ENCODE measurements around the gene POLD1. TPM values are rescaled to one million over a fixed set of nuclear protein-coding genes. Genes with fewer than 3 reads are reported as not detected.
A peak's percentile ranks its signal among the peaks of the same experiment; 100 is the strongest.

The POLD1 gene
- total RNA-seq, 2 experiments from 2014 or later, result 119 to 233 TPM

DNA sequence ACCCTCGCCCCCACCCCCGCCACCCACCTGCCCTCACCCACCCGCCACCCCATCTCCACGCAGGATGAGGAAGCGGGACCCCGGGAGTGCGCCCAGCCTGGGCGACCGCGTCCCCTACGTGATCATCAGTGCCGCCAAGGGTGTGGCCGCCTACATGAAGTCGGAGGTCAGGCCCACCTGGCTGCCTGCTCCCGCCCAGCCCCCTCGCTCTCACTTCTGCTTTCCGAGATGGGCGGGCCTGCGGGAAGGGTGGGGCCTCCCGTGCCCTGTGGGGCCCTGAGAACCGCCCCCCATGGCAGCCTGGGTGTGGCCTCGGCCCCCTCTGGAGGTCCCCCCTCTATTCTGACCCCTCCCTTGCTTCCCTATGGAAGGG is 31.5 kb downstream of the POLD1 start:
- Histone ChIP-seq H3K79me2 (ENCODE audit: insufficient read depth, low read depth, low read length) (peaks cover 26% of the 10 kb centered on the region), H3K4me1 (ENCODE audit: insufficient read depth, low read length, poor library complexity, severe bottlenecking) (peaks cover 45% of the 10 kb centered on the region), H2AFZ (ENCODE audit: low read length) (no peak overlapping the region), H3K4me3 (ENCODE audit: low read depth, low read length, poor library complexity, severe bottlenecking) (peak overlapping the region; percentile 60), H3K9me3 (ENCODE audit: low read length) (no peaks in the 10 kb centered on the region; the same call in 1 of the 2 replicates), H3K27ac (ENCODE audit: low read depth, low read length, poor library complexity, severe bottlenecking) (peak overlapping the region; percentile 98), H3K9me2 (ENCODE audit: insufficient read depth, low read length) (no peaks in the 10 kb centered on the region), H4K20me1 (ENCODE audit: insufficient read depth, low read length) (no peaks in the 10 kb centered on the region), H3K36me3 (ENCODE audit: insufficient read depth, low read length) (peaks cover 55% of the 10 kb centered on the region), H3K4me2 (ENCODE audit: low read length) (peak overlapping the region; percentile 81)
- intact Hi-C loops (cut with micrococcal nuclease; ENCODE audit: unreplicated experiment), result loop anchor here (1.0 to 2.0 kb wide), 4 partner anchors 19 to 47 kb away; partner anchors contain the start of gene POLD1
- CTCF ChIA-PET (ENCODE audit: unreplicated experiment), result interaction anchor here (0.5 to 1.1 kb wide), 2 partner anchors 35 to 75 kb away, joined by 3 to 4 read pairs; no protein-coding TSS in a partner anchor
- DNase-seq (ENCODE audit: low spot score), result peak; percentile 96
- no TSS peak for BruUV-seq (replicated peaks)
- no peak for TF ChIP-seq EZH2phosphoT487 (IDR thresholded peaks at IDR 0.05; ENCODE audit: borderline replicate concordance, low read depth, low read length)
- TF ChIP-seq, protein P1, sequence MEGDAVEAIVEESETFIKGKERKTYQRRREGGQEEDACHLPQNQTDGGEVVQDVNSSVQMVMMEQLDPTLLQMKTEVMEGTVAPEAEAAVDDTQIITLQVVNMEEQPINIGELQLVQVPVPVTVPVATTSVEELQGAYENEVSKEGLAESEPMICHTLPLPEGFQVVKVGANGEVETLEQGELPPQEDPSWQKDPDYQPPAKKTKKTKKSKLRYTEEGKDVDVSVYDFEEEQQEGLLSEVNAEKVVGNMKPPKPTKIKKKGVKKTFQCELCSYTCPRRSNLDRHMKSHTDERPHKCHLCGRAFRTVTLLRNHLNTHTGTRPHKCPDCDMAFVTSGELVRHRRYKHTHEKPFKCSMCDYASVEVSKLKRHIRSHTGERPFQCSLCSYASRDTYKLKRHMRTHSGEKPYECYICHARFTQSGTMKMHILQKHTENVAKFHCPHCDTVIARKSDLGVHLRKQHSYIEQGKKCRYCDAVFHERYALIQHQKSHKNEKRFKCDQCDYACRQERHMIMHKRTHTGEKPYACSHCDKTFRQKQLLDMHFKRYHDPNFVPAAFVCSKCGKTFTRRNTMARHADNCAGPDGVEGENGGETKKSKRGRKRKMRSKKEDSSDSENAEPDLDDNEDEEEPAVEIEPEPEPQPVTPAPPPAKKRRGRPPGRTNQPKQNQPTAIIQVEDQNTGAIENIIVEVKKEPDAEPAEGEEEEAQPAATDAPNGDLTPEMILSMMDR (conservative IDR thresholded peaks at IDR 0.05; ENCODE audit: low read length), result no peak
- POLR2A ChIA-PET, result interaction anchor here (0.6 to 0.9 kb wide), 3 partner anchors 38 to 49 kb away, joined by 3 read pairs; no protein-coding TSS in a partner anchor

DNA sequence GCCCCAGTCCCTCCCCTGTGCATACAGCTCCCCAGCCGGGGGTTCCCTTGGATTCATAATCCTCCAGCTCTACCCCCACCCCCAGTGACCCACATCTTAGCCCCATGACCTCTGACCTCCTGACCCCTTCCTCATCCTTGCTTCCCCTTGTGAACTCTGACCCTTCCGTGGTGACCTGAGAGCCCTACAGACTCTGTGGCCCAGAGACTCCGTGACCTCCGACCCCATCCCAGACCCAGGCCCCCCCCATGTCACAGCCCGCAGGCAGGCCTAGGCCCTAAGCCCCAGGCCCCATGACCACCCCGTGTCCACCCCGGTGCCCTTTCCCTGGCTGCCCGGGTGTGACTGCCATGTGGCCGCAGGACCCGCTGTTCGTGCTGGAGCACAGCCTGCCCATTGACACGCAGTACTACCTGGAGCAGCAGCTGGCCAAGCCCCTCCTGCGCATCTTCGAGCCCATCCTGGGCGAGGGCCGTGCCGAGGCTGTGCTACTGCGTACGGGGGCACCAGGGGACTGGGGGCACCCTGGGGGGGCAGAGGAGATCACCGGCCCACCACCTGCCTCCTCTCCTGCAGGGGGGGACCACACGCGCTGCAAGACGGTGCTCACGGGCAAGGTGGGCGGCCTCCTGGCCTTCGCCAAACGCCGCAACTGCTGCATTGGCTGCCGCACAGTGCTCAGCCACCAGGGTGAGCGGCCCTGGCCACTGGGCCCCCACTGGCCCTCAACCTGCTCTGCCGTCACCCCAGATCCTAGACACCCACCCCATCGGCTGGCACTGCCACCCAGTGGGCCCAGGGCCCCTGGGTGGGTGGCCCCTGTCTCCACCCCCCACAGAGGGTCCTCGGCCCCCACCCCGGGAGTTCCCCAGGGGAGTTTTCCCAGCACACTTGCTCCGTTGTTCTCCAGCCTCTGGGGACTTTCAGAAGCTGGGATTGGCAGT is 32.2 kb downstream of the POLD1 start:
- DNase-seq (ENCODE audit: low spot score), result peak; percentile 38
- no peaks in the 10 kb centered on the region for H4K20me1 ChIP-seq (ENCODE audit: insufficient read depth, low read length)
- POLR2A ChIA-PET, result no interaction called here
- peak overlapping the region; percentile 98 for H3K27ac ChIP-seq (ENCODE audit: low read depth, low read length, poor library complexity, severe bottlenecking)
- H3K4me3 ChIP-seq (ENCODE audit: low read depth, low read length, poor library complexity, severe bottlenecking), result peak overlapping the region; percentile 28
- H3K79me2 ChIP-seq (ENCODE audit: insufficient read depth, low read depth, low read length), result peaks cover 32% of the 10 kb centered on the region
- peaks cover 5% of the 10 kb centered on the region; the same call in 1 of the 2 replicates for H3K9me3 ChIP-seq (ENCODE audit: low read length)
- intact Hi-C loops (cut with micrococcal nuclease; ENCODE audit: unreplicated experiment), result no loop called here
- peak overlapping the region; percentile 55 for H3K4me2 ChIP-seq (ENCODE audit: low read length)
- H3K36me3 ChIP-seq (ENCODE audit: insufficient read depth, low read length), result peaks cover 55% of the 10 kb centered on the region
- BruUV-seq (replicated peaks), result no TSS peak
- H3K4me1 ChIP-seq (ENCODE audit: insufficient read depth, low read length, poor library complexity, severe bottlenecking), result peaks cover 50% of the 10 kb centered on the region
- TF ChIP-seq, protein P1 (conservative IDR thresholded peaks at IDR 0.05; ENCODE audit: low read length), result no peak
- TF ChIP-seq EZH2phosphoT487 (IDR thresholded peaks at IDR 0.05; ENCODE audit: borderline replicate concordance, low read depth, low read length), result no peak
- H3K9me2 ChIP-seq (ENCODE audit: insufficient read depth, low read length), result no peaks in the 10 kb centered on the region
- CTCF ChIA-PET (ENCODE audit: unreplicated experiment), result interaction anchor here (1.1 kb wide), 1 partner anchor 76 kb away, joined by 3 read pairs; no protein-coding TSS in a partner anchor
- H2AFZ ChIP-seq (ENCODE audit: low read length), result no peak overlapping the region

Data from OCI-LY7 (cell line).